Endothelial cell of hepatic sinusoid (primary cell): ENCODE measurements around the gene TEP1.

Source experiments
- in situ Hi-C: cut with HindIII; loops from 2 replicates; pipeline ENCODE4 v1.10.0; 2017; ENCODE audit warnings: low sequenced_read_pairs

TEP1 gene

GRCh38 chr14:20397511-20397910 lies 15.8 kb downstream of the TEP1 start:
- in situ Hi-C loops = loop anchor here (5.0 kb wide), 2 partner anchors 45 to 75 kb away; no protein-coding TSS in a partner anchor

- in situ Hi-C loops = no loop called here
These were observed 21.8 kb downstream of the TEP1 start for GRCh38 chr14:20391505-20391904.

- in situ Hi-C loops = no loop called here
These were observed 25.1 kb downstream of the TEP1 start for GRCh38 chr14:20388159-20388558.

GRCh38 chr14:20387576-20387975 lies 25.7 kb downstream of the TEP1 start:
- in situ Hi-C loops = no loop called here

GRCh38 chr14:20386276-20386855 lies 26.9 kb downstream of the TEP1 start:
- in situ Hi-C loops = no loop called here

- in situ Hi-C loops = no loop called here
These were observed 28.4 kb downstream of the TEP1 start for GRCh38 chr14:20384886-20385285.

GRCh38 chr14:20384321-20384720 lies 29.0 kb downstream of the TEP1 start:
- in situ Hi-C loops = no loop called here

GRCh38 chr14:20383636-20384035 lies 29.7 kb downstream of the TEP1 start:
- in situ Hi-C loops = no loop called here

GRCh38 chr14:20383032-20383431 lies 30.3 kb downstream of the TEP1 start:
- in situ Hi-C loops = no loop called here

GRCh38 chr14:20382526-20382925 lies 30.8 kb downstream of the TEP1 start:
- in situ Hi-C loops = no loop called here

GRCh38 chr14:20381341-20381740 lies 32.0 kb downstream of the TEP1 start:
- in situ Hi-C loops = no loop called here

GRCh38 chr14:20380681-20381080 lies 32.6 kb downstream of the TEP1 start:
- in situ Hi-C loops = no loop called here

- in situ Hi-C loops = no loop called here
These were observed 33.6 kb downstream of the TEP1 start for GRCh38 chr14:20379743-20380142.

GRCh38 chr14:20377171-20377570 lies 36.1 kb downstream of the TEP1 start:
- in situ Hi-C loops = no loop called here

GRCh38 chr14:20376071-20376588 lies 37.2 kb downstream of the TEP1 start:
- in situ Hi-C loops = no loop called here

GRCh38 chr14:20375471-20375870 lies 37.8 kb downstream of the TEP1 start:
- in situ Hi-C loops = no loop called here

GRCh38 chr14:20372796-20373195 lies 40.5 kb downstream of the TEP1 start:
- in situ Hi-C loops = no loop called here

- in situ Hi-C loops = no loop called here
These were observed 47.4 kb downstream of the TEP1 start for GRCh38 chr14:20365928-20366327.

GRCh38 chr14:20358474-20358873 lies 54.8 kb downstream of the TEP1 start:
- in situ Hi-C loops = loop anchor here (10.0 kb wide), 1 partner anchor 186 kb away; no protein-coding TSS in a partner anchor

- in situ Hi-C loops = loop anchor here (10.0 kb wide), 1 partner anchor 188 kb away; no protein-coding TSS in a partner anchor
These were observed 56.9 kb downstream of the TEP1 start for GRCh38 chr14:20356422-20356821.

GRCh38 chr14:20350860-20351259 lies 62.4 kb downstream of the TEP1 start:
- in situ Hi-C loops = loop anchor here (5.0 to 10.0 kb wide), 2 partner anchors 46 to 194 kb away; no protein-coding TSS in a partner anchor

GRCh38 chr14:20350282-20350681 lies 63.0 kb downstream of the TEP1 start:
- in situ Hi-C loops = loop anchor here (5.0 to 10.0 kb wide), 2 partner anchors 47 to 195 kb away; no protein-coding TSS in a partner anchor

- in situ Hi-C loops = no loop called here
These were observed 65.6 kb downstream of the TEP1 start for GRCh38 chr14:20347747-20348146.
